Rectal smooth muscle tissue (tissue), 1 donor: Measurements from ENCODE around the gene APOL4.
"Not testable (repeated sequence)": the region's sequence is repeated elsewhere in the genome, so short reads cannot be mapped to it uniquely, and the experiment has no call there.

Experiments
- H3K27ac ChIP-seq: one replicate; pipeline ENCODE4 v1.7.0; 2013; ENCODE audit warnings: low read depth, low read length, inconsistent platforms
- H3K27me3 ChIP-seq: one replicate; pipeline ENCODE4 v1.7.0; 2013; ENCODE audit warnings: low read length; ENCODE audit not compliant: control insufficient read depth, insufficient read depth
- H3K36me3 ChIP-seq: one replicate; pipeline ENCODE4 v1.7.0; 2013; ENCODE audit warnings: low read length; ENCODE audit not compliant: control insufficient read depth, insufficient read depth
- H3K4me1 ChIP-seq: one replicate; pipeline ENCODE4 v1.7.0; 2013; ENCODE audit warnings: low read length; ENCODE audit not compliant: control insufficient read depth, insufficient read depth
- H3K4me3 ChIP-seq: one replicate; pipeline ENCODE4 v1.7.0; 2013; ENCODE audit warnings: low read length
- H3K9ac ChIP-seq: one replicate; pipeline ENCODE4 v1.7.0; 2013; ENCODE audit warnings: low read length

The APOL4 gene

DNA sequence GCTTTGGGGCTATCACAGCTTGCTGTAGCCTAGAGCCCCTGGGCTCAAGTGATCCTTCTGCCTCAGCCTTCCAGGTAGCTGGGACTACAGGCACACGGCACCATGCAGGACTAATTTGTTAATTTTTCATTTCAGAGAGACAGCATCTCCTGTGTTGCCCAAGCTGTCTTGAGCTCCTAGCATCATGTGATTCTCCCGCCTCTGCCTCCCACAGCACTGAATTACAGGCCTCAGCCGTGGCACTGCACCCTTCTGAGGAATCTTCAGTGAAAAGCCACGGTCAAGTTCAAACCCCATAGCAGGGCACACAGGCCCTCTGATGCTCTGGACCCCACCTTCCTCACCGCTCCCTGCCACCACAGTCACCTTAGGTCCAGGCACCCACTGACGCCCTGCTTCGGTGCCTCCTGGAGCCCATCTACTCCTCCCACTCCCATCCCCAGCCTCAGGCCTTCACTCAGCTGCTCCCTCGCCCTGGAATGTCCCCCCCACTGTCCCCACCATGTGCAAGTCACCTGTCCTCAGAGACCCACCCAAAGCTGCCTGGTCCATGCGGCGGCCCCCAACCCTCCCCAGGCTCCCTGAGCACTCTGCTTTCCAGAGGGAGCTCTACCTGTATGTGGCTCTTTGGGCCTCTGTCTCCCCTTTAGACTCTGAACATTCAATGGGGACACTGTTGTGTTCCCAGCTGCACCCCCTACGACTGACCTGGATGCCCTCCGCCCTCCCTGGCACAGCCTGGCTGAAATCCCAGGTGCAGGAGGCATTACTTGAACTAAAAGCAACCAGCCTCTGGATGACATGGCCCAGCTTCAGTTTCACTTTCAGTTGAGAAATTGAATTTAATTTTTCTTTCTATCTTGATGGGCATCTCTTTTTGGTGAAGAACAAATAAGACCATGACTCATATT lies 36.1 kb upstream of the APOL4 start:
- Histone ChIP-seq H3K4me3 (peak overlapping the region; percentile 80), H3K9ac (peak overlapping the region; percentile 43), H3K27ac (peak overlapping the region; percentile 95), H3K36me3 (peaks cover 4% of the 10 kb centered on the region), H3K4me1 (peaks cover 30% of the 10 kb centered on the region), H3K27me3 (no peaks in the 10 kb centered on the region)

DNA sequence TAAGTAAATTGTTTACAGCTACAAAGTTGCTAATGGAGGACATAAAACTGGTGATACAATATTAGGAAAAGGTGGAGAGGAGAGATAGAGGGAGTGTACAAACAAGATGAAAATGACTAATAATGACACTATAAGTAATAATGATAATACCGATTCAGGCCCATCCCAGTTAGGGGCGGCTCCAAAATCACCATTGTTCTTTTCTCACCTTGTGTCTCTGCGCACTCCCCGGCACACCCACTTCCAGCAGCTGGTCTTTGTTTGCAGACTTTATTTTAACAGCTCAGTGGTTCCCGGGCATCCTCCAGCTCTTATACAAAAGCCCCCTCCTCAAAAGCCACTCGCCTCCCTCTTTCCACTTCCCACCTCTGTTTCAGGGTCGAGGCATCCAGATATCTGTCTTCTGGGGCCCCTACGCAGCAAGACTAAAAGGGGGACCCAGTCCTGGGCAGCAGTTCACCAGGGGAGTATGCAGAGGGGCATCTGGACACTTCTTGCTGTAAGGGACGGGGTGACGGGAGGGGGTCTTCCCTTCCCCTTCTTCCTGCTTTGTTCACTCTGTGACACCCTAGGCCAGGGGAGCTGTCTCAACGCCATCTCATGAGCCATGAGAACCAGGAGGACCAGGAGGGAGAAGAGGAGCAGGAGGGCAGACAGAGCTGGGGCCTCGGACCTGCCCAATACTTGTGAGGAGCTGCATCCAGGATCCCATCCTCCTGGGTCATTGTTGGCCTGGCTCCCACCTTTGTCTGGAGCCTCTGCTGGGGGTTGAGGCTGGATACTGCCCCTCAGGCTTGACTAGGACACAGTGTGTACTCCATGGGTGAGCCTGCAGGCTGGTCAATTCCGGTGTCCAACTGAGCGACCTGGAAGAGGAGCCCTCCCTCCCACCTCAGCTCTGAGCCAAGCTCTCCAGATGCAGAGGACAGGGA lies 35.0 kb upstream of the APOL4 start:
- peak overlapping the region; percentile 95 for H3K27ac ChIP-seq
- peak overlapping the region; percentile 80 for H3K4me3 ChIP-seq
- no peak overlapping the region for H3K9ac ChIP-seq
- peaks cover 30% of the 10 kb centered on the region for H3K4me1 ChIP-seq
- H3K36me3 ChIP-seq, result peaks cover 11% of the 10 kb centered on the region
- H3K27me3 ChIP-seq, result no peaks in the 10 kb centered on the region

DNA sequence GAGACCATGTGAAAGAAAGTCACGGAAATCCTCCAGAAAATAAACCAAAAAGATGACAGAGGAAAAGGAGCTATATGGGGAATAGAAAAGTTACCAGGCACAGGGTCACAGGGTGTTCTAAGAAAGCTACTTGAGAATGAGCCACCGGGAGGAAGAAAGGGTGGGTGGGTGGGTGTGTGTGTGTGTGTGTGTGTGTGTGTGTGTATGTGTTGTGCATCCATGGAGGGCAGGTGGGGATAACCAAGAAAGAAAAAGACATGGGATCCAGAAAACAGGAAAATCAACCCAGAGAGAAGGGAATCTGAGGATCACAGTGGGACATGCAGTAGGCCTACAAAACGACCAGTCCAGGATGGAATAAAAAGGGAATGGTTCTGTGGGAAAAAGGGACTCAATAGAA lies 34.0 kb upstream of the APOL4 start:
- H3K4me3 ChIP-seq, result no peak overlapping the region
- no peak overlapping the region for H3K9ac ChIP-seq
- H3K27ac ChIP-seq, result no peak overlapping the region
- peaks cover 11% of the 10 kb centered on the region for H3K36me3 ChIP-seq
- peaks cover 30% of the 10 kb centered on the region for H3K4me1 ChIP-seq
- H3K27me3 ChIP-seq, result no peaks in the 10 kb centered on the region

GRCh38 chr22:36234919-36235318 lies 33.3 kb upstream of the APOL4 start:
- Histone ChIP-seq H3K9ac (no peak overlapping the region), H3K27me3 (no peaks in the 10 kb centered on the region), H3K27ac (no peak overlapping the region), H3K4me1 (peaks cover 29% of the 10 kb centered on the region), H3K36me3 (peaks cover 11% of the 10 kb centered on the region), H3K4me3 (no peak overlapping the region)

DNA sequence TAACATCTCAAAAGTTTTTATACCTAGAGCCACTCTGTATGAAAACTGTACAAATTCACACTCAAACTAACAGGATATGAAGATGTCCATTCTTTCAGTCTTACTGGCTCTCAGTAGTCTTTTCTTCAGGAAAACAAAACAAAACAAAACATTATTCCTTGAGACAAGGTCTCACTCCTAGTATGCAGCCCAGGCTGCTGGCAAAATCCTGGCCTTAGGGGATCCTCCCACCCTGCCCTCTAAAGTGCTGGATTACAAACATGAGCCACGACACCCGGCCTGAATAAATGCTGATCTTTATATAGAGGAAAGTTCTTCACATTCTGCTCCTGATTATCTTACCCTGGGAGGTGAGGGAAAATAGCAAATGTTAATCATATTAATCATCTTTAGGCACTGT lies 32.6 kb upstream of the APOL4 start:
- Histone ChIP-seq H3K27ac (no peak overlapping the region), H3K4me3 (no peak overlapping the region), H3K36me3 (peaks cover 11% of the 10 kb centered on the region), H3K9ac (no peak overlapping the region), H3K4me1 (peaks cover 24% of the 10 kb centered on the region), H3K27me3 (no peaks in the 10 kb centered on the region)

- H3K27me3 ChIP-seq, result no peaks in the 10 kb centered on the region
- H3K27ac ChIP-seq, result no peak overlapping the region
- H3K4me3 ChIP-seq, result no peak overlapping the region
- peaks cover 13% of the 10 kb centered on the region for H3K36me3 ChIP-seq
- H3K9ac ChIP-seq, result no peak overlapping the region
- peaks cover 24% of the 10 kb centered on the region for H3K4me1 ChIP-seq
Observed at GRCh38 chr22:36233796-36234195, 32.2 kb upstream of the APOL4 start.

- peaks cover 19% of the 10 kb centered on the region for H3K36me3 ChIP-seq
Observed at GRCh38 chr22:36232715-36233401, 31.2 kb upstream of the APOL4 start.

GRCh38 chr22:36231051-36231450 lies 29.4 kb upstream of the APOL4 start:
- peaks cover 25% of the 10 kb centered on the region for H3K36me3 ChIP-seq
- H3K4me3 ChIP-seq, H3K9ac ChIP-seq, H3K4me1 ChIP-seq, H3K27me3 ChIP-seq, H3K27ac ChIP-seq: not testable (repeated sequence)

More at GRCh38 chr22:36232715-36233401, 31.2 kb upstream of the APOL4 start:
- Histone ChIP-seq H3K4me1 (peaks cover 17% of the 10 kb centered on the region), H3K9ac (no peak overlapping the region), H3K27me3 (no peaks in the 10 kb centered on the region), H3K4me3 (no peak overlapping the region), H3K27ac (no peak overlapping the region)

DNA sequence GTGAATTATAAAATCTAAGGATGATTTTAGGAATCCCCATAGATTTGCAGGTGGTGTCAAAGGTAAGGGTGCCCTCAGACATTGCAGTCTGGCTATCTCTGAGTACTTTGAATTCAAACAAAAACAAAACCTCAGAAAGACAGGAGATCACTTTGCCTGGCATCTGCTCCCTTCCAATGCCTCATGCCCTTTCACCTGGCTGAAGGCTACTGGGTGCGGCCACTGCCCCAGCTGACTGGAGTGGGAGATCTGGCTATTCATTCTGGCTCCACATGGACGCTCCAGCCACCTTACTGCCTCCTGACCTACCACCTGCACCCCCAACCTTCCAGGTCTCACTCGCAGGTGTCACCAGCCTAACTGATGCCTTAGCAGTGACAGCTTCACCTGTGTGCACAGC lies 28.0 kb upstream of the APOL4 start:
- H3K27ac ChIP-seq, H3K4me3 ChIP-seq, H3K27me3 ChIP-seq, H3K4me1 ChIP-seq, H3K9ac ChIP-seq: not testable (repeated sequence)
- peaks cover 25% of the 10 kb centered on the region for H3K36me3 ChIP-seq

DNA sequence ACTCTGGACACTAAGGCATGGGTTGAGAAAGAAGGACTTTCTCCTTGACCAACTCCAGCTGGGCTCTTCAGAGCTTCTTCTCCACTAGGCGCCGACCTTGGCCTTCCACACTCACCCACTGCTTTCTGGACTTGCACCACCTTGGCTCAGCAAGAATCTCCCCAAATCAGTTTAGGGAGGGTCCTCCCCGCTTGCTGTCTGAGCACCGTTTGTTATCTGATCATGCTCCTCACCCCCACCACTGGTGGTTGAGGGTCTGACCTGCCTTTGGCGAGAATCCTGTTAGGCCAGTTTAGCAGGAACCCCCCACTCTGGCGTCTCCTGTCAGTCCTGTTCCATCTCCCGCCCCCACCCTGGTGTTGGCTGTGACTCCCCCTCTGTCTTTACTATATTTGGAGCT lies 27.3 kb upstream of the APOL4 start:
- peaks cover 25% of the 10 kb centered on the region for H3K36me3 ChIP-seq
- H3K4me3 ChIP-seq, result no peak overlapping the region
- H3K27ac ChIP-seq, result no peak overlapping the region
- no peak overlapping the region for H3K9ac ChIP-seq
- H3K4me1 ChIP-seq, result no peaks in the 10 kb centered on the region
- H3K27me3 ChIP-seq, result no peaks in the 10 kb centered on the region

DNA sequence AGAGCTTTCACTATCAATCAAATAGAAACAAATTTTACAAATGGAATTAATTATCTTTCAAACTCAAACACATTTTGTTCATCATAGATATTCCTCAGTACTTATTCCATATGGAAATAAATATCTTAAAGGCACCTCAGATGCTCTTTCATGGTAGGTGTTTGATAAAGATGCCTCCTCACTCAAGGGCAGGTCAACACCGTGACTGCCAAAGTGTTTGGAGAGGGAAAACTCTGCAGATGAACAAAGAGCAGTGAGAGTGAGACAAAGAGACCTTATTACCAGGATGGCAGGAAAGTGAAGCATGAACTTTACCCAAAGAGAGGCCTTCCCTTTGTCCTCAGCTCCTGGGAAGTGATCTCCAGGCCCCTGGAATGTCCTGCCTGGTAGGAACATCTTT lies 26.8 kb upstream of the APOL4 start:
- H3K27ac ChIP-seq, H3K27me3 ChIP-seq, H3K4me1 ChIP-seq, H3K9ac ChIP-seq, H3K4me3 ChIP-seq: not testable (repeated sequence)
- peaks cover 25% of the 10 kb centered on the region for H3K36me3 ChIP-seq

DNA sequence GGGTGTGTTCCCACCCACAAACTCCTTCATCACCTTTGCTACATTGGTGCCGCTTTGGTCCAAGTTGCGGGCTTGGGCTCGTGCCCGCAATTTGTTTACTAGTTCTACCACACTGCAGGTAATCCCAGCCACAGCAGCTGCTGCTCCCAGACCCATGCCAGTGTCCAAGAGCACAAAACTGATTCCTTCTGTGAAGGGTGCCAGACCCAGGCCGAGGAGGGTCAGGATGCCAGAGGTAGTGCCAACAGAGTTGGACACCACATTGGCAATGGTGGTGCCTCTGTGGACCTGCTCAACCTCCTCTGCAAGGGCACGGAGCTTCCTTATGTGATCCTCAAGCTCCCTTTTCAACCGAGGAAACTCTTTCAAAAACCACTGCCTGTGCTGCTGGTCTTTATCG lies 26.2 kb upstream of the APOL4 start:
- Histone ChIP-seq H3K27me3 (no peaks in the 10 kb centered on the region), H3K4me3 (no peak overlapping the region), H3K36me3 (peaks cover 22% of the 10 kb centered on the region), H3K27ac (no peak overlapping the region), H3K4me1 (no peaks in the 10 kb centered on the region), H3K9ac (no peak overlapping the region)
